Posterior vena cava (tissue), 2 donors: ENCODE results near the gene CTNNA1. TPM values are rescaled to one million over a fixed set of nuclear protein-coding genes. Genes with fewer than 3 reads are reported as not detected.
"Not testable (repeated sequence)": the region's sequence is repeated elsewhere in the genome, so short reads cannot be mapped to it uniquely, and the experiment has no call there.

Source experiments
- DNase-seq: peaks from one replicate; pipeline ENCODE4 v3.0.0-alpha.2; 2020; ENCODE audit warnings: low spot score
- intact Hi-C, 2 donors: fragments of 100-400 bp; cut with DNase I; formaldehyde crosslinking; loops; one replicate each; pipeline versions ENCODE4 v1.14.1 to v1.14.2; 2022 to 2023
- long read RNA-seq, 2 donors: library from polyadenylated mRNA; unstranded; transcript quantifications; one replicate each; pipeline ENCODE4 v2.0.0, GENCODE V29; 2020 to 2021
- total RNA-seq, 2 donors: library from RNA; stranded (reverse); fragmentation: NEBNext Ultra II Directional; extraction: Animal tissue kit (Norgen Biotek cat#: 25700); gene quantifications; one replicate each; pipeline ENCODE4 v1.2.1, GENCODE V29; 2021
- donor health status: DM: yes; HTN: yes; CAD: no.
- donor health status: DM: yes; HTN: yes; CAD: no.

Gene CTNNA1, protein sequence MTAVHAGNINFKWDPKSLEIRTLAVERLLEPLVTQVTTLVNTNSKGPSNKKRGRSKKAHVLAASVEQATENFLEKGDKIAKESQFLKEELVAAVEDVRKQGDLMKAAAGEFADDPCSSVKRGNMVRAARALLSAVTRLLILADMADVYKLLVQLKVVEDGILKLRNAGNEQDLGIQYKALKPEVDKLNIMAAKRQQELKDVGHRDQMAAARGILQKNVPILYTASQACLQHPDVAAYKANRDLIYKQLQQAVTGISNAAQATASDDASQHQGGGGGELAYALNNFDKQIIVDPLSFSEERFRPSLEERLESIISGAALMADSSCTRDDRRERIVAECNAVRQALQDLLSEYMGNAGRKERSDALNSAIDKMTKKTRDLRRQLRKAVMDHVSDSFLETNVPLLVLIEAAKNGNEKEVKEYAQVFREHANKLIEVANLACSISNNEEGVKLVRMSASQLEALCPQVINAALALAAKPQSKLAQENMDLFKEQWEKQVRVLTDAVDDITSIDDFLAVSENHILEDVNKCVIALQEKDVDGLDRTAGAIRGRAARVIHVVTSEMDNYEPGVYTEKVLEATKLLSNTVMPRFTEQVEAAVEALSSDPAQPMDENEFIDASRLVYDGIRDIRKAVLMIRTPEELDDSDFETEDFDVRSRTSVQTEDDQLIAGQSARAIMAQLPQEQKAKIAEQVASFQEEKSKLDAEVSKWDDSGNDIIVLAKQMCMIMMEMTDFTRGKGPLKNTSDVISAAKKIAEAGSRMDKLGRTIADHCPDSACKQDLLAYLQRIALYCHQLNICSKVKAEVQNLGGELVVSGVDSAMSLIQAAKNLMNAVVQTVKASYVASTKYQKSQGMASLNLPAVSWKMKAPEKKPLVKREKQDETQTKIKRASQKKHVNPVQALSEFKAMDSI
- 100 to 1,000 TPM; 361 to 439 TPM for total RNA-seq
- long read RNA-seq, donor 1, transcript CTNNA1-201 (18 exons, 3,756 nt): major isoform, 58 of 110 reads
- long read RNA-seq, donor 1, partial matches to known transcripts: 39 of 110 reads
- long read RNA-seq, donor 1, other reads (novel, unspliced or antisense): 11 of 110 reads
- long read RNA-seq, donor 2, transcript CTNNA1-230 (17 exons, 2,741 nt): minor isoform, 9 of 303 reads
- long read RNA-seq, donor 2, transcript CTNNA1-201 (18 exons, 3,756 nt): major isoform, 120 of 303 reads
- long read RNA-seq, donor 2, transcript CTNNA1-236 (2 exons, 2,044 nt): minor isoform, 8 of 303 reads
- long read RNA-seq, donor 2, partial matches to known transcripts: 148 of 303 reads
- long read RNA-seq, donor 2, other reads (novel, unspliced or antisense): 18 of 303 reads

DNA sequence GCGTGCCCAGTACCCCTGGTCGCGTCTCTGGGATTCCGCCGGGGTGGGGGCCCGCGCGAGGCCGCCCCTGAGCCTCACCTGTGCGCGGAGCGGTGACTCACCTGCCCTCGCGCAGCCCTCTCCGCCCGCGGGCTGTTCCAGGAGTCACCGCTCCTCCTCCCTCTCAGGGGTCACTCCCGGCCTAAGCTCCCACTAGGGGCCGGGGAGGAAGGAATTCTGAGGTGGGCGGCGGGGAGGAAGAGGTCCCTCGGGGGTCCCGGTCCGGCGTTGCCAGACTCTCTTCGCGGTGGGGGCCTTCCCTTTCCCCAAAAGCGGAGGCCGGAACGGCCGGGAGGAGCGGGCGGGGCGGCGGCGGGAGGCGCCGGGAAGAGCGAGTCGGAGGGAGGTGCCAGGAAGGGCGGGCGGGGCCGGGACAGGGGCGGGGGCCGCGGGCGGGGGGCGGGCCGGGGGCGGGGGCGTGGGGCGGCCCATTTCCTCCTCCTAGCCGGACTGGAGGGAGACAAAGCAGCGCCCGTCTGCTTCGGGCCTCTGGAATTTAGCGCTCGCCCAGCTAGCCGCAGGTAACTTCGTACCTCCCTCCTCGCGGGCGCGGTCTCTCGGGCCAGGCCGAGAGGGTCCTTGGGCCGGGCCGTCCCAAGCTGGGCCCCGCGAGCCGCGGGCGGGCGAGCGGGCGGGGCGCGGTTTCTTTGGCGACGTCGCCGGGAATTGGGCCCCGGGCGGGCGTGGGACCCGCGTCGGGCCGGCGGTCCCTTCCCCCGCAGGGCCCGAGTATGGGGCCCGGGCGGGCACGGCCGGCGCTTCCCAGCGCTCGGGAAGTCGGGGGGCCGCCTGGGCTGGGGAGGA lies at the start of gene CTNNA1:
Gene CTNNA1 (plus strand): TSS at position 475 of the 843 bp plus-strand sequence. CDS start 28,500 bp downstream, outside the sequence.
- DNase-seq: peak; percentile 92
- intact Hi-C loops: loop anchor here in 1 of 2 donors (10.0 kb wide), 1 partner anchor 178 kb away; the partner anchor contains the start of gene HSPA9

DNA sequence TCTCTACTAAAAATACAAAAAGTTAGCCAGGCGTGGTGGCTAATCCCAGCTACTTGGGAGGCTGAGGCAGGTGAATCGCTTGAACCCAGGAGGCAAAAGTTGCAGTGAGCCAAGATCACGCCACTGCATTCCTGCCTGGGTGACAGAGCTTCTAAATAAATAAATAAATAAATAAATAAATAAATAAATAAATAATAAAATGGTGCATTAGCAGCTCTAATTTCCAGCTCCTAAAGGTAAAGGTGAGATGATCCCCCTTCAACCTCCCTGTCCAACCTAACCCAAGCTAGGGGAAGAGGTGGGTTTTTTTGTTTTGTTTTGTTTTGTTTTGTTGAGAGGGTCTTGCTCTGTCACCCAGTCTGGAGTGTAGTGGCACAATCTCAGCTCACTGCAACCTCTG lies 49.4 kb upstream of the CTNNA1 start:
- DNase-seq, intact Hi-C loops: not testable (repeated sequence)

DNA sequence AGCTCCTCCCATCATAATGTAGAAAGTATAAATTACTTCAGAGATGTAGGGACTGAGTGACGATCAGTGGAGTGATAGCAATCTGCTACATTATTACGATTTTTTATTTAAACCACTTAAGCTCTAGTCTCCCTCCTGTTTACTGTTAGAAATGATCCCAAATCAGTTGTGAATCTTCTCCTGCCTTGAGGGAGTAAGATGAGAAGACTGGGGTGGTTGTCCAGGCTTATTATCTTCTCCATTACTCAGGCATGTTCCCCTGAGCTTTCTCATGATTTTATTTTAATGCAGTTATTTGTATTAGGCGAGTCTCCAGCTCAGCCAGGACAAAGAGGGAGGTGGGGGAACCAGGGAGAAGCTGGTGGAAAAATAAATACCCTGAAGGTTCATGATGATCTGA lies 48.2 kb upstream of the CTNNA1 start:
- intact Hi-C loops: no loop called here
- no peak for DNase-seq

DNA sequence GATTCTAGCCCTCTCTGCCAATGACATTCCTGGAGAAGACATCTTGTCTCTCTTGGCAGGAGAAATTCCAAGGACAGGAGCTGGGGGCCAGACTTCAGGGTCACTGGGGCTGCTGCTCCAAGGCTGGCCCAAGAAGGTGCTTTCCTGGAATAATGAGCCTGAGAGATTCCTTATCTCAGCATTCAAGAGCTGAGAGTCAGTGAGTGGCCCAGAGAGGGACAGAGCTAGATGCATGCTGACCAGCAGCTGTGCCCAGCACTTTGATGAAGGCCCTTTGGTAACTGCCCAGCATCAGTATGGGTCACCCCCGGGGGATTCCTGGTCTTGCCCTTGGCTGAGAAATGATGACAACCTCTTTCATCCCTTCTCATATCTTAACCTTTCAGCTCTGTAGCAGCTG lies 47.7 kb upstream of the CTNNA1 start:
- DNase-seq: no peak

DNA sequence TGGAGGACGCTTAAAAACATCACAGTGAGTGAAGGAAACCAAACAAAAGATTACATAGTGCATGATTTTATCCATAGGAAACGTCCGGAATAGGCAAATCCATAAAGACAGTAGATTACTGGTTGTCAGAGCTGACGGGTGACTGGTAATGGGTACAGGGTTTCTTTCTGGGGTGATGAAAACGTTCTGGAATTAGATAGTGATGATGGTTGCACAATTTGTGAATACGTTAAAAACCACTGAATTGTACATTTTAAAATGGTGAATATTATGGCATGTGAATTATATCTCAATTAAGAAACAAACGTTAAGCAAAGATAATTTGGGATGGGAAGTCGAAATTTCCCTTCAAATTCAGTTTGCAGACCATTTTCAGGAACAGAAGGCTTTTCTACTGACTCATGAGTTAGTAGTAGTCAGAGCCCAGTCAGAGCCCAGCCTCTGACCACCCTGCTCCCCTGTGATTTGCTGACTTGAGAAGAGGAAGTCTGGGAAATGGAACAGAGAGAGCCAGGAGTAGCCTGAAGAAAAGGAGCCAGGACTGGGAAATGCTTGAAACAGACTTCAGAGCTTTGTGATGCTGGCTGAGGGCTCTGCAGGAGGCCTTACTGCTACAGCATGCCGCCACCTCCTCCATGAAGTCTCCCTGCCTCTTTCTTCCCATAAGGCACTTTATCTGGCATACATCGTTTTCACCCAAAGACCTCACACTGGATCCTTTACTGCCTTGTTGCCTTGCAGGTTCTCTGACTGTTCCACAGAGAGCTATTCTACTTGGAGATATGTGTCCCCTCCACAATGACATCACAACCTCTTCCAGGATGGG lies 46.4 kb upstream of the CTNNA1 start:
- DNase-seq: peak; percentile 85
- intact Hi-C loops: no loop called here

More for the DNA sequence above, 47.7 kb upstream of the CTNNA1 start:
- intact Hi-C loops: no loop called here

DNA sequence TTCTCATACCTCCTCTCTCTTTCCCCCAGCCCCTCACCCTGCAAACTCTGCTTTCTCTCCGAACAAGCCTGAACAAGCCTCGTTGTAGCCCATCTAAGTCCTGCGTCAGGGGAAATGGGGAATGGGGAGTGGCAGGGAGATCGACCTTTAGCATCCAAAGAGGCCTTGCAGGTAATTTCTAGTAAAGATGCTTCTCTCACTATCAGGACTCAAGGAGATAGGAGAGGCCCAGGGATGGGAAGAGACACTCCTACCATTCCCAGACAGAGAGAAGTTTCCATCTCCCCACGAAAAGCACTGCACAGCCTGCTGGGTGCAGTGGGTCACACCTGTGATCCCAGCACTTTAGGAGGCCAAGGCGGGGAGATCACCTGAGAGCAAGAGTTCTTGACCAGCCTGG lies 44.4 kb upstream of the CTNNA1 start:
- DNase-seq: no peak
- intact Hi-C loops: no loop called here

DNA sequence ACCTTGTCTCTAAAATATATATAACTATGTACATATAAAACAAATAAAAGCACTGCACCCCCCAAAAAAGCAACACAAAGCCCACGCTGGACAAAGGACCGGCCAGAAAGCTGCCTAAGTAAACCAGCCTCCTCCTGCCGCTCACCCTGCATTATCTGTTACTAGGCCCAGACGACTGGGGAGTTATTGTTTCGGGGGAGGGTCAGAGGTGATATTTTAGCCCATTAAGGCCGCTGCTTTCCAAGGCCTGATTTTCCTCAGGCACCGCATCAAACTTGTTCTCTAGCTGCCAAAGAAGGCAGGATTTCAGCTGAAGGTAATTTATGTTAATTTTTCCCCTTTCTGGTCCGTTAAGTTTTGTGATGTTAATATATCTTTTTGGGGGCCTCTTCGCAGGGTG lies 44.0 kb upstream of the CTNNA1 start:
- intact Hi-C loops: no loop called here
- DNase-seq: no peak

DNA sequence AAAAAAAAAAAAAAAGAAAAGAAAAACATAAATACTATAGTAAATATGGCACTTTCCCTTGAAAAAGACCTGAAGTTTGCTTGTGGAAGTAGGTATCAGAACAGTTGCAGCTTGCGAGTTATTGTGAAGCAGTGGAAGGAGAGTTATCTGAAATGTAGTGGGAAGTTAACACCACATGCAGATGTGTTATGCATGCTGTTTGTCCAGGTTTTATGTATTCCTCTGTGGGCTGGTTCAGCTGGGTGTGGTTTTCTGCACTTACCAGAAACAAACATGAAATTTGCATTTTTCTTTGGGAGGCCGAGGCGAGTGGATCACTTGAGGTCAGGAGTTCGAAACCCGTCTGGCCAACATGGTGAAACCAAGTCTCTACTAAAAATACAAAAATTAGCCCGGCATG lies 42.1 kb upstream of the CTNNA1 start:
- DNase-seq: no peak
- intact Hi-C loops: no loop called here

DNA sequence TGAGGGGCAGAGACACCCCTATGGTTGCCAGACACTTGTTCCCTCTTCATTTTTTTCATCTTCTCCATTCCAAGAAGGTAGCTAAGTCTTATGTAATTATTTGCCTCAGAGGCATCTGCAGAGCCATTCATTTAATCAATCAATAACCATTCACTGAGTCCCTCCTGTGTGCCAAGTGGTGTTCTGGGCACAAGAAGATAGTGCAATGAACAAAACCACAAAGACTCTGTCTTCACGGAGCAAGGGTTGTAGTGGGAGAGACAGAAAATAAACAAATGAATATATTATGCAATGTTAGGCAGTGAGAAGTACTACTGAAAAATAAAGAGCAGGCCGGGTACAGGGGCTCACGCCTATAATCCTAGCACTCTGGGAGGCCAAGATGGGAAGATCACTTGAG lies 41.4 kb upstream of the CTNNA1 start:
- DNase-seq: no peak

DNA sequence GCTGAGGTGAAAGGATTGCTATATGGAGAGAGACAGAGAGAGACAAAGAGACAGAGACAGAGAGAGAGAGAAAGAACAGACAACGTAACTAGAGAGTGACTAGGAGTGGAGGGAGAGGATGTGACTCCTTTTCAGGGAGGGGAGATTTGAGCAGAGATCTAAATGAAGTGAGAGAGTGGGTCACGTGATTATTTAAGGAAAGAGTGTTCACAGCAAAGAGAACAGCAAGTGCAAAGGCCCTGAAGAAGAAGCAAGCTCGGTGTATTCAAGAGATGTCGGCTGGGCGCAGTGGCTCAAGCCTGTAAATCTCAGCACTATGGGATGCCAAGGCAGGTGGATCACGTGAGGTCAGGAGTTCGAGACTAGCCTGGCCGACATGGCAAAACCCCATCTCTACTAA lies 40.9 kb upstream of the CTNNA1 start:
- intact Hi-C loops: no loop called here
- no peak for DNase-seq

More for the DNA sequence above, 41.4 kb upstream of the CTNNA1 start:
- intact Hi-C loops: no loop called here

DNA sequence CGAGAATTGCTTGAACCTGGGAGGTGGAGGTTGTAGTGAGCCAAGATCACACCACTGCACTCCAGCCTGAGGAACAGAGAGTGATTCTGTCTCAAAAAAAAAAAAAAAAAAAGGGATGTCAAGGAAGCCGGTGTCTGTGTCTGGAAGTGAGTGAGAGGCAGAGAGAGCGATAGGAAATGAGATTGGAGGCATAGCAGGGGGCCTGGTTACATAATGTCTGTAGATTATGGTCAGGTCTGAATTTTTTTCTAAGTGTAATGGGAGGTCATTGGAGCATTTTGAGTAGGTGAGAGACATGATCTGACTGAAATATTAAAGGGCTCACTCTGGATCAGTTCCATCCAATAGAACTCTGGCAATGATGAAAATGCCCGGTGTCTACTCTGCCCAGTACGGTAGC lies 40.4 kb upstream of the CTNNA1 start:
- intact Hi-C loops: no loop called here
- DNase-seq: no peak

DNA sequence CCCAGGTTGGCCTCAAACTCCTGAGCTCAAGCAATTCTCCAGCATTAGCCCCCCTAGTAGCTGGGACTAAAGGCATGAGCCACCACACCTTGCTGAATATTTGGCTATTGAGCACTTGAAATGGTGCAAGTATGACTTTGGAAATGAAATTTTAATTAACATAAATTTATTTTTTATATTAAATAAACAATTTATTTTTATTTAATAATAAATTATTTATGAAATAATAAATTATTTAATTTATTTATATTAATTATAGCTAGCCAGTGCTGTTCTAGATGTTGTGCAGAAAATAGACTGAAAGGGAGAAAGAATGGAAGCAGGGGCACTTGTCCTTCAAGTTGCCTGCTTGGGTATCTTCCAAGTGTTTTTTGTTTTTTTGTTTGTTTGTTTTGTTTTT lies 40.0 kb upstream of the CTNNA1 start:
- no peak for DNase-seq
- intact Hi-C loops: no loop called here

DNA sequence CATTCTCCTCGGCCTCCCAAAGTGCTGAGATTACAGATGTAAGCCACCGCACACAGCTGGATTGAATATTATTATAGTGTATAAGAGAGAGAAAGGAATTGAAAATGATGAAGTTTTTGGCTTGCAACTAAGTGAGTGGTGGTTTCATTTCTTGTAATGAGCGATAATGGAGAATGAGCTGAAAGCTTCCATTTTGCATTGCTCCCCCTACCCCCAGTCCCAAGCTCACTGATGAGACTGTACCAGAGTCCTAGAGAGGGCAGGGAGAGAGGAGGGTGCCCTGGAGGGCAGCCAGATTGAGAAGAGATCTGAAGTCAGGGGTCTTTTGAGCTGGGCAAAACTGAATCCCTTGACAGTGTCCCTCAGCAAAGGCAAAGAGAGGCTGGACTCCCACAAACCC lies 38.5 kb upstream of the CTNNA1 start:
- no peak for DNase-seq
- intact Hi-C loops: no loop called here

DNA sequence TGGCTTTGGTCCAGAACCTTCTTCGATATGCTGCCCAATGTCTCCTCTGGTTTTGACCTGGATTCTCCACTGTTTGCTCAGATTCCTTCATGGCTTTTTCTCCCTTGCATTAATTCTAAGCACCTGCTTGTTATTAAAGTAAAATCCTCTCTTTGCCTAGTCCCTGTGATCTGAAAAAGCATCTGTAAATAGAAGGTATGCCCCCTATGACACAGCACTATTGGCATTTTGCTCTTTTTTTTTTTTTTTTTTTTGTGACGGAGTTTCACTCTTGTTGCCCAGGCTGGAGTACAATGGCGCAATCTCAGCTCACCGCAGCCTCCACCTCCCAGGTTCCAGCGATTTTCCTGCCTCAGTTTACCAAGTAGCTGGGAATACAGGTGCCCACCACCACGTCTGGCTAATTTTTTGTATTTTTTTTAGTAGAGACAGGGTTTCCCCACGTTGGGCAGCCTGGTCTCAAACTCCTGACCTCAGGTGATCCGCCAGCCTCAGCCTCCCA lies 37.2 kb upstream of the CTNNA1 start:
- not testable (repeated sequence) for DNase-seq

DNA sequence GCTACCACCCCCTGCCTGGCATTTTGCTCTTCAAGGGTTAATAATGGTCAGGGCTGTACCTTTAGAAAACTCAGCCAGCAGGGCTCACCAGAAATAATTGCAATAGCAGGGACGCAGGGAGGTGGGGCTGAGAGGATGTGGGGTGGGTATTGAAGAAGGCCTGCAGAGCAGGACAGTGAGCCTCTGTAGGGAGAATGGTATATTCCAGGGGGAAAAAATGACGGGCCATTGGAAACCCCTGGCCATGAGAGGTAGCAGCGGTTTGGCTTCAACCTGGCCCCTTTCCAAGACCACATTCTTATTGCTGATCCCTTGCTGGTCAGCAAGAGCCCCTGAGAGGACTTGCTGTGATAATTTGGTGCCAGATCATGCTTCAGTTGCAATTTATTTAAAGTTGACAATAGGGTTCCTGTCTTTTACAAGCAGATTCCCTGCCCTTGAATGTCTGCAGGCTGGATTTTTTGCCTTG lies 36.7 kb upstream of the CTNNA1 start:
- DNase-seq: no peak
- intact Hi-C loops: no loop called here

More for the DNA sequence above, 37.2 kb upstream of the CTNNA1 start:
- intact Hi-C loops: not testable (repeated sequence)

DNA sequence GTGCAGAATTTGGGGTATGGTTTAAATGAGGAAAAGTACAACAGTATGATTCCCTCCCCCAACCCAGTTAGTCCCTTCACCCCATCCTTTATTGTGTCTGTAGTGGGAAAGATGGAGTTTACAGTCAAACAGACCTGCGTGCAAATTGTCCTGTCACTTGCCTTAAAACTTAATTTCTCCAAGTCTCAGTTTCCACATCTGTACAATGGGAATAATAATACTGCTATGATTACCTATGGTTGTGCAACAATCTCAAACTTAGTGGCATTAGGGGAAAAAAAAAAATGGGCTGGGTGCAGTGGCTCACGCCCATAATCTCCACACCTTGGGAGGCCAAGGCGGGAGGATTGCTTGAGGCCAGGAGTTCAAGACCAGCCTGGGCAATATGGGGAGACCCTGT lies 35.8 kb upstream of the CTNNA1 start:
- no peak for DNase-seq
- intact Hi-C loops: no loop called here

DNA sequence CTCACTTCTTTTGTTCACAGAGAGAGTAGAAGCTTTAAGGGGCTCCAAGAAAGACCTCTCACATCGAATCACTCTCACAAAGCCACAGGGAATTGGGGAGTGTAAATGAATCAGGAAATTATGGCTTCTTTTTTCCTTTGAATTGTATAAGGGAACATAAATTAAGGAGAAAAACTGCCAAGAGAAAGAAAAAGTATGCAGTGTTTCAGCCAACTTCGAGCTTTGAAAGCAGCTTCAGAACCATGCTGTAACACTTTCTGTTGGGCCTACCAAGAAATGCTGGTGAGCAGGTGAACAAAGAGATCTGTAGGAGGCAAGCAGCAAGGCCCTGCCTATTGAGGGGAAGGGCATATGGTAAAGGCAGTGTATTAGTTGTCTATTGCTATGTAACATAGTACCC lies 33.4 kb upstream of the CTNNA1 start:
- intact Hi-C loops: no loop called here
- DNase-seq: no peak
